Psoas muscle (tissue), 8 donors: ENCODE data around the gene AKAP7. TPM values are rescaled to one million over a fixed set of nuclear protein-coding genes. Genes with fewer than 3 reads are reported as not detected.
A peak's percentile ranks its signal among the peaks of the same experiment; 100 is the strongest.

Experiments
- ATAC-seq, 4 donors: fragments of 200-7000 bp; cut with Tn5 transposase; one replicate each; pipeline ENCODE4 v1.9.1; 2020; ENCODE audit warnings: moderate library complexity in 3 of 4, mild to moderate bottlenecking in 2 of 4
- DNase-seq, 2 donors: peaks; one replicate each; pipeline ENCODE4 v3.0.0-alpha.2; 2020
- H3K27ac ChIP-seq: fragments of 200-600 bp; one replicate; pipeline ENCODE4 v1.8.0; 2022
- H3K27me3 ChIP-seq, 3 donors: fragments of 200-600 bp in 1 of 3; one replicate each; pipeline versions ENCODE4 v1.6.1 to v1.8.0; 2013 to 2022; ENCODE audit warnings: low read length in 2 of 3, mild to moderate bottlenecking in 2 of 3, moderate library complexity in 1 of 3; ENCODE audit not compliant: insufficient read depth in 3 of 3
- H3K36me3 ChIP-seq, 2 donors: fragments of 200-600 bp in 1 of 2; one replicate each; pipeline versions ENCODE4 v1.6.1 to v1.8.0; 2013 to 2022; ENCODE audit warnings: low read depth in 1 of 2, mild to moderate bottlenecking in 1 of 2, moderate library complexity in 1 of 2; ENCODE audit not compliant: insufficient read depth in 1 of 2
- H3K4me1 ChIP-seq: fragments of 200-600 bp; one replicate; pipeline ENCODE4 v1.8.0; 2022
- H3K4me3 ChIP-seq: fragments of 200-600 bp; one replicate; pipeline ENCODE4 v1.8.0; 2022; ENCODE audit warnings: mild to moderate bottlenecking
- H3K9me3 ChIP-seq: fragments of 200-600 bp; one replicate; pipeline ENCODE4 v1.8.0; 2022
- CTCF ChIP-seq: fragments of 200-600 bp; IDR thresholded peaks from one replicate; pipeline ENCODE4 v1.8.0; 2022; ENCODE audit warnings: antibody characterized with exemption
- WGBS, 3 donors: extraction: QIAGEN DNeasy Blood & Tissue Kit; methylation state at CpG; one replicate each; pipeline versions ENCODE4 v1.1.6 to v1.1.7; 2013; 5-methylcytosine and 5-hydroxymethylcytosine counted together
- intact Hi-C, 2 donors: fragments of 100-400 bp; cut with DNase I; formaldehyde crosslinking; loops; one replicate each; pipeline versions ENCODE4 v1.11.0 to v1.14.2; 2022
- polyA plus RNA-seq, 3 donors: library from polyadenylated mRNA; stranded (reverse); fragments of 200-250 nt; gene quantifications; one replicate each; pipeline ENCODE4 v1.2.3, GENCODE V29; 2013
- total RNA-seq, 4 donors: library from RNA; stranded (reverse); fragmentation: NEBNext Ultra II Directional in 2 of 4; extraction: Animal tissue kit (Norgen Biotek cat#: 25700) in 2 of 4; gene quantifications; one replicate each; pipeline versions ENCODE4 v1.2.1 to v1.2.4, GENCODE V29; 2021 to 2023
- donor health status: healthy with polysubstance abuse.
- donor health status: DM: no; HTN: no; CAD: no; lungs with moderate emphysema.
- donor health status: Bipolar disorder and iron deficiency.
- donor health status: healthy.
- donor health status: DM: yes; HTN: yes; CAD: no.
- donor health status: DM: no; HTN: no; CAD: no.
- donor health status: DM: no; HTN: no; CAD: no.
- donor health status: DM: yes; HTN: yes; CAD: no.

AKAP7 gene
- total and polyA plus RNA-seq, 7 donors, result 1.3 to 11.5 (median 9.8) TPM

GRCh38 chr6:131134980-131135243 is 355 bp upstream of the AKAP7 start:
- Histone ChIP-seq H3K9me3 (no peaks in the 10 kb centered on the region), H3K4me1 (peaks cover 19% of the 10 kb centered on the region), H3K36me3 (no peaks in the 10 kb centered on the region), H3K27ac (peak overlapping the region; percentile 92), H3K27me3 (no peaks in the 10 kb centered on the region), H3K4me3 (peak overlapping the region; percentile 96)
- ATAC-seq (no peak), DNase-seq (no peak)
- WGBS, 3 donors, result 3 to 8% (median 3%) methylated on average over 4 of the region's 4 CpGs
- intact Hi-C loops, result no loop called here
- no peak for TF ChIP-seq CTCF

GRCh38 chr6:131136021-131136786 is 937 bp downstream of the AKAP7 start:
- WGBS, 3 donors, result 4 to 8% (median 4%) methylated on average over 17 of the region's 17 CpGs
- intact Hi-C loops, result no loop called here
- peak overlapping the region; percentile 92 for H3K27ac ChIP-seq
- no peak for TF ChIP-seq CTCF
- H3K36me3 ChIP-seq, result no peaks in the 10 kb centered on the region
- H3K4me1 ChIP-seq, result peaks cover 19% of the 10 kb centered on the region
- DNase-seq, result no peak
- no peaks in the 10 kb centered on the region for H3K27me3 ChIP-seq
- H3K9me3 ChIP-seq, result no peaks in the 10 kb centered on the region
- peak in 3 of 4 donors; percentile 24 to 67 (median 36) for ATAC-seq
- peak overlapping the region; percentile 96 for H3K4me3 ChIP-seq

GRCh38 chr6:131139599-131139998 is 4.3 kb downstream of the AKAP7 start:
- 71 to 83% (median 82%) methylated on average over 4 of the region's 4 CpGs for WGBS, 3 donors
- no peaks in the 10 kb centered on the region for H3K9me3 ChIP-seq
- intact Hi-C loops, result no loop called here
- no peak overlapping the region for H3K4me3 ChIP-seq
- H3K27me3 ChIP-seq, result no peaks in the 10 kb centered on the region
- no peak for TF ChIP-seq CTCF
- H3K36me3 ChIP-seq, result no peaks in the 10 kb centered on the region
- ATAC-seq, result no peak
- no peak for DNase-seq
- H3K27ac ChIP-seq, result no peak overlapping the region
- peaks cover 17% of the 10 kb centered on the region for H3K4me1 ChIP-seq

- no peak for DNase-seq
- ATAC-seq, result no peak
- Histone ChIP-seq H3K4me1 (no peaks in the 10 kb centered on the region), H3K4me3 (no peak overlapping the region), H3K27ac (no peak overlapping the region), H3K9me3 (no peaks in the 10 kb centered on the region), H3K36me3 (peaks cover 0 to 23% of the 10 kb centered on the region in 2 donors), H3K27me3 (no peaks in the 10 kb centered on the region)
- 94 to 98% (median 97%) methylated on average over 3 of the region's 3 CpGs for WGBS, 3 donors
- intact Hi-C loops, result no loop called here
- TF ChIP-seq CTCF, result no peak
These were observed 8.1 kb downstream of the AKAP7 start for GRCh38 chr6:131143319-131143718.

GRCh38 chr6:131146865-131147264 is 11.6 kb downstream of the AKAP7 start:
- Histone ChIP-seq H3K36me3 (peaks cover 0 to 23% of the 10 kb centered on the region in 2 donors), H3K27me3 (no peaks in the 10 kb centered on the region), H3K9me3 (no peaks in the 10 kb centered on the region), H3K4me1 (no peaks in the 10 kb centered on the region), H3K4me3 (no peak overlapping the region), H3K27ac (no peak overlapping the region)
- DNase-seq (no peak), ATAC-seq (no peak)
- intact Hi-C loops, result no loop called here
- TF ChIP-seq CTCF, result no peak
- WGBS, 3 donors, result 69 to 87% (median 72%) methylated on average over 2 of the region's 2 CpGs
